Measurements from ENCODE around the gene ANKFY1.

GRCh38 chr17:4124999-4125398, 138.8 kb downstream of the ANKFY1 start:
- TF ChIP-seq CTCF (conservative IDR thresholded peaks at IDR 0.05; ENCODE audit: low read depth, low read length) (no peak), EZH2phosphoT487 (IDR thresholded peaks at IDR 0.05; ENCODE audit: borderline replicate concordance, low read length) (no peak)

Data from PC-3 (cell line).